CD4-positive, alpha-beta T cell treated with Interferon alpha-2 for 1 hour (primary cell): ENCODE measurements around the gene PTPN3.

Experiments used
- DNase-seq, 2 donors: peaks; one replicate each; pipeline ENCODE4 v3.0.0-alpha.2; 2020 to 2022

Gene PTPN3

GRCh38 chr9:109328978-109329637 is 169.0 kb downstream of the PTPN3 start:
- DNase-seq = no peak
